Testis (tissue), 2 donors: ENCODE data around the gene RGS9.

ENCODE experiments used
- CTCF ChIP-seq, 3 experiments: fragments of 450-650 bp in 2 of 3; fragments of 200-600 bp in 1 of 3; sonication (generic) in 1 of 3; IDR thresholded peaks; one replicate each; pipeline ENCODE4 v1.5.1; 2016 to 2019; ENCODE audit warnings: antibody characterized with exemption in 3 of 3, mild to moderate bottlenecking in 2 of 3, moderate library complexity in 1 of 3
- POLR2A ChIP-seq: fragments of 450-650 bp; IDR thresholded peaks from one replicate; pipeline ENCODE4 v1.6.1; 2017; ENCODE audit warnings: antibody characterized with exemption, mild to moderate bottlenecking, moderate library complexity

GRCh38 chr17:65249774-65250173 is 112.6 kb downstream of the RGS9 start:
- TF ChIP-seq POLR2A (no peak), CTCF (IDR thresholded peaks at IDR 0.05) (no peak)
